ENCODE data around the gene MAN2A2.

DNA sequence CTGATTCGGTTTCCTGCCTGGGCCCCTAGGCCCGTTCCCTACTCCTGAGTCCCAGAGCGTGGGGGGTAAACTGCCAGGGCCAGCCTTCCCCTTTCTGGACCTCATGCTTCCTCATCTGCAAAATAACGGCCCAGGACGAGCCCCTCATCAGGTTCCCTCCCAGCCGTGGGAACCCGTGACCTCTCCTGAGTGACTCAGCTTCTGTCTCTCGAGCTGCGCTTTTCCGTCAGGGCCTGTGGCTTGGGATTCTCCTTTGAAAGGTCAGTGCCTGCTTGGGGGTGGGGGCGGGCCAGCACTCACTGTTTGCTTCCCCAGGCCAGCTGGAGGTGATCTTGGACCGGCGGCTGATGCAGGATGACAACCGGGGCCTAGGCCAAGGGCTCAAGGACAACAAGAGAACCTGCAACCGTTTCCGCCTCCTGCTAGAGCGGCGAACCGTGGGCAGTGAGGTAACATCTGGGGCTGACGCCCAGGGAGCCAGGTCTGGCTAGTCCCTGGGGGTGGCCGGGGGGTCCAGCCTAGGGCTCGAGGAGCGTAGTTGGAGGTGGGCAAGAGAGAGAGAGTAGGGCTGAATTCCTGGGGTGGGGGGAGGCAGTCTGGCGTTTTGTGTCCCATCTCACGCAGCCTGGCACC, 12.8 kb downstream of the MAN2A2 start:
- no peak for TF ChIP-seq POLR2AphosphoS5 (IDR thresholded peaks at IDR 0.05)
- TF ChIP-seq EP300 (IDR thresholded peaks at IDR 0.05; ENCODE audit: low read depth): no peak
